ENCODE measurements around the gene NME2.

- no peak for TF ChIP-seq CTCF (conservative IDR thresholded peaks at IDR 0.05 in 1 of 2, IDR thresholded peaks at IDR 0.05 in 1 of 2; ENCODE audit: extremely low read depth in 1 of 2, insufficient read depth in 1 of 2, low read depth in 1 of 2, low read length in 2 of 2)
- no peak for TF ChIP-seq EZH2 (IDR thresholded peaks at IDR 0.05; ENCODE audit: borderline replicate concordance, low read length)
Measured at GRCh38 chr17:51164911-51165679, 1.1 kb upstream of the NME2 start.

Measured in mammary epithelial cell (primary cell).